A549 (cell line): ENCODE results near the gene TP73.

Experiments
- CEBPB ChIP-seq, 2 experiments: fragments of >200 bp in 1 of 2; sonication (Bioruptor Twin) in 1 of 2; formaldehyde crosslinking in 1 of 2; IDR thresholded peaks; 2 replicates each; pipeline ENCODE4 v1.6.1; 2012 to 2016
- CTCF ChIP-seq: fragments of >200 bp; sonication (Bioruptor Twin); formaldehyde crosslinking; IDR thresholded peaks from 3 replicates; pipeline ENCODE4 v1.5.1; 2016
- MYC ChIP-seq: IDR thresholded peaks from 2 replicates; pipeline ENCODE4 v1.6.1; 2012; ENCODE audit warnings: mild to moderate bottlenecking, inconsistent platforms, low read length, improper control_type of control experiment, borderline replicate concordance

- no peak for TF ChIP-seq CTCF
- no peak for TF ChIP-seq CEBPB (IDR thresholded peaks at IDR 0.05)
- no peak for TF ChIP-seq MYC
These were observed 24.5 kb downstream of the TP73 start for GRCh38 chr1:3676581-3677470.
